Measurements from ENCODE around the gene VPS36.
"Not testable (repeated sequence)": the region's sequence is repeated elsewhere in the genome, so short reads cannot be mapped to it uniquely, and the experiment has no call there.

Gene VPS36

DNA sequence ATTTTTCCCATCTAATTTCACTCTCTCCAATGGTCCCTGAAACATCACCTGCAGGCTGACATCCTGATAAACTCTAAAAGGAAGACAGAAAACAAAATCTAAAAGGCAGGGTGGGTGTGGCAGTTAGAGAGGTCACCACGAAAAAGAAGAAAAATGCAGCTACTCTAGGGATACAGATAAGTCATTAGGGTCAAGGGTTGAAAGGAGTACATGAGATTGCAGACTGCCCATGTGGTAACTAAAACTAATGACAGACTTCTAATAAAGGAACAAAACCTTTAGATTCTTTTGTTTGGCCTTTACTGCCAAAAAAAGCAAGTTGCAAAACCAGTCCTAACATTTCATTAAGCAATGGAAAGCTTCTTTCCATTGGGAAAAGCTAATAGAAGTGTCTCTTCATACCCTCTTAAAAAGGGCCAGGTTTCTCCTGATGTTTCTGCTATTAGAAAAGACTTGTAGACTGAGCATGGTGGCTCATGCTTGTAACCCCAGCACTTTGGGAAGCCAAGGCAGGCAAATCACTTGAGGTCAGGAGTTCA, 75.5 kb downstream of the VPS36 start:
- DNase-seq (ENCODE audit: low read depth), result no peak

DNA sequence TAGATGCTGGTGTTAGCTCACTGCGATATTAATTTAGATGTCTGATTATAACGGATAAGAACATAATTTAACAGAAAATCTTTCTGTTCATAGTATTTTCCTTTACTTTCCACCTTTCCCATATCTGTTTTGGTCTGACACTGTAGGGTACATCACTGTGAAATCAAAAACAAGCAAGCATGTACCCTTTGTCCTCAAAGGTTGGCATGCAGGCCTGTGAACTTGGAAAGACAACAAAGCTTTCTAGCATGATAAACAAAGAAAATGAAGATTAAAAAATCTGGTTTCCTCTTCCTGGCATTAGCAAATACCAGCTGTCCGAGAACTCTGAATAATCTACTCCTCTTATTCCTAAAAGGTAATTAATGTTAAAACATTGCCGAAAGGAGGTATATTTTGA, 76.0 kb downstream of the VPS36 start:
- no peak for DNase-seq (ENCODE audit: low read depth)

DNA sequence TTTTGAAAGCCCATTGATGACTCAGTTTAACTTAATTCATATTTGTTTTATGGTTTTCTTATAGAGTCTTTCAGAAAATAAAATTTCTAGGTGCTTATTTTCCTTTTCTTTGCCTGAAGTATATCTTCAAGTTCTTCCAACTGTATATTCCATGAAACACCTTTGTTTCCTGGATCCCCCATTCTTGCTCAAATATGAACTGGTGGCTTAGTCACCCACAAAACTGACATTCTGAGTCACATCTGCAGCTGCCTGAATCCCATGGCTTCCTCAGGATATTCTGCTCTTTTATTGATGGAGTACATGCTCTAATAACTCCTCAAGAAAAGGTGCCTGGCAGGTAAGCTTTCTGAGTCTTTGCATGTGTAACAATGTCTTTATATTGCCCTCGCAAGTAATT, 77.2 kb downstream of the VPS36 start:
- DNase-seq (ENCODE audit: low read depth), result not testable (repeated sequence)

DNA sequence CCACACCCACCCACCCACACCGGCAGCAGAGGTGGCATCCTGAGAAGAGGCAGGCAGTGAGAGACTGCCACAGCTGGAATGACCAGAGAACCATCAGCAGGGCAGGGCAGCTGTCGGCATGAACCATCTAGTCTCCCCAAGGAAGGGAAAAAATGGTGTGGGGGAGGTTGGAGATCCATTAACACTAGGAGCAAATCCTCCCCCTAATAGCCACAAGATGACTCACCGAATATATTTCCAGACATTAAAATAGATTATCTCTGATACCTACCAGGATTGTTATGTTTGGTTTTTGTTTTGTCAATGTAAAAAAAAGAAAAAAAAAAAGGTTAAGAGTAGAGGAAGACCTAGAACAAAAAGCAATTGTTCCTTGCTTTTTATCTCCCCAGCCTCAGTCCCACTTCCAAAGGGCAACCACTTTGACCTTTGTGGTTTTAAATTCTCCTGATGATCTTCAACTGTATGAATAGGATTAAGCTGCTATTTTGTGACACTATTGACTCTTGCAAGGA, 78.6 kb downstream of the VPS36 start:
- no peak for DNase-seq (ENCODE audit: low read depth)

DNA sequence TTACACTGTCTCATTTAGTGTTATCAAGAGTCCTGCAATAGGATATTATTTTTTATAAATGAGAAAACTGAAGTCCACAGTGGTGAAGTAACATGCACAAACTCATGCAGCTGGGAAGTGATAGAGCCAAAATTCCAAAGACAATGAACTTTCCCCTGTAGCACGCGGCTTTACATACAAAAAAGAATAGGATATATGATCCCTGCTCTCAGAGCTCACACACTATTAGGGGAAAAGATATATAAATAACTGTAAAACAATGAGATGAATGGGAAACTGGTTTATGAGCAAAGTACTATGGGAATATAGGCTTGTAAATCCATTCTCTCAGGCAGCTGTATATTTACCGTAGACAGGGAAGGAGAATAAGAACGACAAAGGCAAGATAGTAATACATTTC, 84.1 kb downstream of the VPS36 start:
- no peak for DNase-seq (ENCODE audit: low read depth)

All from non-pigmented ciliary epithelial cell (primary cell).